SK-N-MC (cell line): Measurements from ENCODE around the gene HOATZ.

ENCODE experiments used
- DNase-seq: peaks from one replicate; pipeline ENCODE4 v3.0.0-alpha.2; 2011; ENCODE audit warnings: low read depth, low spot score
- H3K27ac ChIP-seq: fragments of 200-600 bp; sonication (generic); 2 replicates; pipeline ENCODE4 v1.5.1; 2016; ENCODE audit warnings: mixed run types
- H3K36me3 ChIP-seq: fragments of 200-600 bp; sonication (generic); 2 replicates; pipeline ENCODE4 v1.6.1; 2017; ENCODE audit warnings: antibody characterized with exemption, low read length, mixed read lengths; ENCODE audit not compliant: insufficient read depth
- H3K4me3 ChIP-seq: fragments of 200-600 bp; sonication (generic); 2 replicates; pipeline ENCODE4 v1.5.1; 2016
- H3K9ac ChIP-seq: fragments of 200-600 bp; sonication (generic); 2 replicates; pipeline ENCODE4 v1.8.0; 2017; ENCODE audit warnings: mixed run types, mixed read lengths; ENCODE audit not compliant: insufficient read length
- H3K9me3 ChIP-seq: fragments of 200-600 bp; sonication (generic); 2 replicates; pipeline ENCODE4 v1.6.1; 2017; ENCODE audit warnings: low read depth, mild to moderate bottlenecking, antibody characterized with exemption, low read length, moderate library complexity, mixed read lengths
- EZH2 ChIP-seq: fragments of 200-600 bp; sonication (generic); IDR thresholded peaks from one replicate; pipeline ENCODE4 v1.6.1; 2017; ENCODE audit warnings: antibody characterized with exemption
- FOXP2 ChIP-seq: optimal IDR thresholded peaks from 2 replicates; pipeline ENCODE3; 2011; ENCODE audit warnings: mild to moderate bottlenecking, moderate library complexity; ENCODE audit not compliant: insufficient read depth; ENCODE audit errors: extremely low read length, control extremely low read depth
- POLR2AphosphoS5 ChIP-seq: IDR thresholded peaks from 2 replicates; pipeline ENCODE4 v1.6.1; 2012; ENCODE audit warnings: mild to moderate bottlenecking, low read depth, low read length, borderline replicate concordance

Gene HOATZ

DNA sequence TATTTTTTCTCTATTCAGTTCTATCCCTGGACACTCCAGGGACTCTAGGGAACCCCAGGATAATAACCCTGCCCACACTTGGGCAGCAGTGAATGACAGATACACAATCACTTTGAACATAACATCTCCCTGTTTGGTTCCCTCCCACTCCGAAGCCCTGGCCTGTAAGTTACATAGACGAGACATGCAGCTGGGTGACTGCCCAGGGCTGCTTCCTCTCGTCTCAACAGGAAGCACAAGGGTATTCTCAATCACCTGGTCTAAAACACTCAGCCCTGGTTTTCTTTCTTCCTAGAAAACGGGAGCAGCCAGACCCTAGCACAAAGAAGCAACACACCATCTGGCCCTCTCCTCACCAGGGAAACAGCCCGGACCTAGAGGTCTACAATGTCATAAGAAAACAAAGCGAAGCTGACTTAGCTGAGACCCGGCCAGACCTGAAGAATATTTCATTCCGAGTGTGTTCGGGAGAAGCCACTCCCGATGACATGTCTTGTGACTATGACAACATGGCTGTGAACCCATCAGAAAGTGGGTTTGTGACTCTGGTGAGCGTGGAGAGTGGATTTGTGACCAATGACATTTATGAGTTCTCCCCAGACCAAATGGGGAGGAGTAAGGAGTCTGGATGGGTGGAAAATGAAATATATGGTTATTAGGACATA is 45.4 kb downstream of the HOATZ start:
- TF ChIP-seq EZH2 (no peak), POLR2AphosphoS5 (no peak), FOXP2 (no peak)

DNA sequence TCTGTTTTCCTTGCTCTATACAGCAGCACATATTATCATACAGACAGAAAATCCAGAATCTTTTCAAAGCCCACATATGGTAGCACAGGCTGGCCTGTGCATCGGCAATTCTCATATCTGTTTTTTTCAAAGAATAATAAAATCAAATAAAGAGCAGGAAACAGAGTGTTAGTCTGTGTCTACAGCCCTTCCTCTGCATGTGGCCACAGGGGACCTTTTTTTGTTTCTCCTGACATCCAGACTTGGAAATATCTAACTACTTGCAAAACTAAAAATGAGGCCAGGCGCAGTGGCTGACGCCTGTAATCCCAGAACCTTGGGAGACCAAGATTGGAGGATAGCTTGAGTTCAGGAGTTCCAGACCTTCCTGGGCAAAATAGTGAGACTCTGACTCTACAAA is 46.2 kb downstream of the HOATZ start:
- Histone ChIP-seq H3K36me3 (peaks cover 2% of the 10 kb centered on the region), H3K9me3 (peaks cover 3% of the 10 kb centered on the region; the same call in 1 of the 2 replicates), H3K27ac (no peak overlapping the region), H3K4me3 (no peak overlapping the region), H3K9ac (no peak overlapping the region)
- no peak for TF ChIP-seq FOXP2
- no peak for DNase-seq

More for the DNA sequence above, 45.4 kb downstream of the HOATZ start:
- no peak overlapping the region for H3K27ac ChIP-seq
- no peak overlapping the region for H3K9ac ChIP-seq
- peaks cover 5% of the 10 kb centered on the region; the same call in 1 of the 2 replicates for H3K9me3 ChIP-seq
- H3K36me3 ChIP-seq: peaks cover 5% of the 10 kb centered on the region
- no peak overlapping the region for H3K4me3 ChIP-seq
- no peak for DNase-seq

DNA sequence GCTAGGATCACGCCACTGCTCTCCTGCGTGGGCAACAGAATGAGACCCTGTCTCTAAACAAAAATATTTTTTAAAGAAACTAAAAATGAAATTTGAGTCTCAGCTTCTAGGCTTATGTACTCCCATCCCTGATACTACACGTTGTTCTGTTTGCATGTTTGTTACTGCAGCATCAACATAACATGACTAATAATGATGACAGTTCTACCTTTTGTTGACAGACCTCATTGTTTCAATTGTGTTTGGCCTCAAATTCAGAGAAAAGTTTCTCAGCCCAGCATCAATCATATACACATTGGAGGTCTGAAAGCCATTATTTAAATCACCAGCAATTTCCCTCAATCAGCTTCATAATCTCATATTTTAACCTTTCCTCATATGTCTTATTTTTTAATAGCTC is 46.7 kb downstream of the HOATZ start:
- no peaks in the 10 kb centered on the region for H3K9me3 ChIP-seq
- no peak overlapping the region for H3K9ac ChIP-seq
- DNase-seq: no peak
- no peaks in the 10 kb centered on the region; the same call in 1 of the 2 replicates for H3K36me3 ChIP-seq
- no peak overlapping the region for H3K4me3 ChIP-seq
- H3K27ac ChIP-seq: no peak overlapping the region
- TF ChIP-seq POLR2AphosphoS5 (no peak), EZH2 (no peak), FOXP2 (no peak)

GRCh38 chr11:111561791-111562325 is 47.3 kb downstream of the HOATZ start:
- H3K27ac ChIP-seq: no peak overlapping the region
- H3K36me3 ChIP-seq: no peaks in the 10 kb centered on the region; the same call in 1 of the 2 replicates
- no peaks in the 10 kb centered on the region for H3K9me3 ChIP-seq
- H3K9ac ChIP-seq: no peak overlapping the region
- TF ChIP-seq FOXP2: no peak
- no peak for TF ChIP-seq POLR2AphosphoS5
- TF ChIP-seq EZH2: no peak
- no peak for DNase-seq
- no peak overlapping the region for H3K4me3 ChIP-seq

DNA sequence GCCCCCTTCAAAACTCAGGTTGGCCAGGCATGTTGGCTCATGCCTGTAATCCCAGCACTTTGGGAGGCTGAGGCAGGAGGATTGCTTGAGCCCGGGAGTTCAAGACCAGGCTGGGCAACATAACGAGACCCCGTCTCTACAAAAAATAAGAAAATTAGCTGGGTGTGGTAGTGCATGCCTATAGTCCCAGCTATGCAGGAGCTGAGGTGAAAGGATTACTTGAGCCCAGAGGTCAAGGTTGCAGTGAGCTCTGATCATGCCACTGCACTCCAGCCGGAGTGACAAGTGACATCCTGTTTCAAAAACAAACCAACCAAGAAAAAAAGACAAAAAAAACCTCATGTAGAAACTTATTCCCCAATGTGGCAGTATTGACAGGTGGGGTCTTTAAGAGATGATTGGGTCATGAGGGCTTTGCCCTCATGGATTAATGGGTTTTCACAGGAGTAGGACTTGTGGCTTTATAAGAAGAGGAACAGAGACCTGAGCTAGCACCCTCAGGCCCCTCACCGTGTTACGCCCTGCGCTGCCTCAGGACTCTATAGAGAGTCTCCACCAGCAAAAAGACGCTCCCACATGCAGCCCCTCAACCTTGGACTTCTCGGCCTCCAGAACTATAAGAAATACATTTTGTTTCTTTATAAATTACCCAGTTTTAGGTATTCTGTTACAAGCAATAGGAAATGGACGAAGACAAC is 48.3 kb downstream of the HOATZ start:
- Histone ChIP-seq H3K4me3 (no peak overlapping the region), H3K36me3 (no peaks in the 10 kb centered on the region; the same call in 1 of the 2 replicates), H3K9ac (no peak overlapping the region), H3K9me3 (no peaks in the 10 kb centered on the region), H3K27ac (no peak overlapping the region)
- TF ChIP-seq POLR2AphosphoS5 (no peak), FOXP2 (no peak)
- no peak for DNase-seq

DNA sequence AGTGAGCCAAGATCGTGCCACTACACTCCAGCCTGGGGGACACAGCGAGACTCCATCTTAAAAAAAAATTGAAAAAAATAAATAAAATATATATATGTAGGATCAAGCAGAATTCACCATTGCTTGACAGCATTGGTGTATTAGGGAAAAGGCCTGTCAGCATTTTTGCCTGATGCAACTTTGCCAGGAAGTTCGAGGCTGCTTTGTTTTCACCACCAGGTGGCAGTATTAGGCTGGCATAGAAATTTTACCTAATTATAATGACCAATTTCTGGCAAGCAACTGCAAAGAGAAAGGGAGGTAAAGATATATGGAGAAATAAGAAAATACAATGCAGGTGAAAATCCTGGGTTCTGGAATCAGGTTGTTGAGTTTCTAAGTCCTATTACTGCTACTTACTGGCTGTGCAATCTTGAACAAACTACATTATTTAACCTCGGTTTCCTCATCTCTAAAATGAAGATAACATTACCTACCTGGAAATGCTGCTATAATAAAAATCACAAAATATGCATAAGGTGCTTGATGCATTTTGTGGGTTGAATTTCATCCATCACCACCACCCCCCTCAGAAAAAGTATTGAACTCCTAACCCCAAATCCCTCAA is 50.6 kb downstream of the HOATZ start:
- peak; percentile 77 for DNase-seq
- Histone ChIP-seq H3K27ac (no peak overlapping the region), H3K4me3 (no peak overlapping the region)

DNA sequence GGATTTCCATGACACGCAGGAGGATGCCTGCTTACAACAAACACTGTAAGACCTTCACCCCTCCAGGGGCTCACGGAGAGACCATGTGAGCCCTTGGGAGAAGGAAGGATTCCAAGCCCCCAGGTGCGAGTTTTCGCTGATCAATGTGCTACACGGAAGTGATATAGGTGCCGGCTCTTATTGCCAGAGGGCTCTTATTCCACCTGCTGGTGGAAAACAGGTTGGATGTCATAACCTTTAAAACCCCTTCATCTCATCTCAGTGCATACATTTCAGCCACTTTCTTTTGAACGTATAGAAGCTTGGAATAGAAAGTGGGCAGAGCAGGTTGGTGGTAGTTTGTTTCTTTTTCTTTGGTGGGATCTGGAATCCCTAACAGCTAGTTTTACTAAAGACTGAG is 51.7 kb downstream of the HOATZ start:
- DNase-seq: no peak
- Histone ChIP-seq H3K4me3 (no peak overlapping the region), H3K36me3 (no peaks in the 10 kb centered on the region), H3K9ac (no peak overlapping the region), H3K27ac (no peak overlapping the region), H3K9me3 (no peaks in the 10 kb centered on the region)
- no peak for TF ChIP-seq EZH2

More for the DNA sequence above, 50.6 kb downstream of the HOATZ start:
- no peaks in the 10 kb centered on the region; the same call in 1 of the 2 replicates for H3K36me3 ChIP-seq
- H3K9ac ChIP-seq: no peak overlapping the region
- TF ChIP-seq EZH2: no peak
- no peak for TF ChIP-seq POLR2AphosphoS5
- TF ChIP-seq FOXP2: no peak
- no peaks in the 10 kb centered on the region for H3K9me3 ChIP-seq

DNA sequence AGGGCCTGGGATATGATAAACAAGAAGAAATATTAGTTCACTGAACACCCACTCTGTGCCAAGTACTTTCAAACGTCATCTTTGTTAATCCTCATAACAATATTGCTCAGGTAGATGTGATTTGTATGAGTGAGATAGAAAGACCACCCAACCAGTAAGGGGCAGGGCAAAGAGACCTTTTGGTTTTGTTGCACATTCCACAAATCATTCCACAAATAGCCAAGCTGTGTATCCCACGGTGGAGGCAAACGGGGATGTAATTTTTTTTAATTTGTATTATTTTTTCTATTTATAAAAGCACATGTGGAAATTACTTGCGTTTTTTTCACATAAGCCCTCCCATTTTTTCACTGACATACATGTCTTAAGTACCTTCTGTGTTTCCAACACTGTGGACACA is 54.9 kb downstream of the HOATZ start:
- no peak overlapping the region for H3K27ac ChIP-seq
- no peak overlapping the region for H3K9ac ChIP-seq
- TF ChIP-seq EZH2: no peak
- no peak for TF ChIP-seq FOXP2
- no peak for TF ChIP-seq POLR2AphosphoS5
- no peak overlapping the region for H3K4me3 ChIP-seq
- no peak for DNase-seq
- no peaks in the 10 kb centered on the region for H3K9me3 ChIP-seq
- no peaks in the 10 kb centered on the region for H3K36me3 ChIP-seq

DNA sequence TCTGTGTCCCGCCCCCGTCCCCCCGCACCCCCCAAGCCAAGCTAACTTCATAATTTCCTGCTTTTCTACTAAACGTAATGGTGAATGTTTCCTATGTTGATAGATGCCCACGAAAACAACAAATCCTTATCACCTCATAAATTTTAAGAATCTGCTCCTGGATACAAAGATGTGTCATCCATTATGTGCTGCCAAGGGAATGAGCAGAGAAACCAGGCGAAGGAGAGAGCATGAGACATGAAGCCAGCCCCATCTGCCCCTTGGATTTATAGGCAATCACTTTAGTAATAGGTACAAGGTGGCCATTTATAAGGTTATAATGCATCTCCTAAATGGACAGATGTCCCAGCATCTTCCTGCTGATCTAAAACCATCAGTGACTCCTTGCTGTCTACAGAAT is 56.2 kb downstream of the HOATZ start:
- H3K9me3 ChIP-seq: no peaks in the 10 kb centered on the region
- TF ChIP-seq FOXP2: no peak
- DNase-seq: no peak
- no peak overlapping the region for H3K9ac ChIP-seq
- H3K27ac ChIP-seq: no peak overlapping the region
- H3K36me3 ChIP-seq: no peaks in the 10 kb centered on the region
- no peak overlapping the region for H3K4me3 ChIP-seq
